Upper lobe of right lung (tissue), 1 donor: Measurements from ENCODE around the gene DRICH1. TPM values are rescaled to one million over a fixed set of nuclear protein-coding genes. Genes with fewer than 3 reads are reported as not detected.

Source experiments
- ATAC-seq: fragments of 200-7000 bp; cut with Tn5 transposase; one replicate; pipeline ENCODE4 v1.9.1; 2020; ENCODE audit warnings: mild to moderate bottlenecking, moderate library complexity
- DNase-seq: peaks from one replicate; pipeline ENCODE4 v3.0.0-alpha.2; 2020
- H3K27ac ChIP-seq: fragments of 200-600 bp; one replicate; pipeline ENCODE4 v1.8.0; 2022
- H3K27me3 ChIP-seq: fragments of 200-600 bp; one replicate; pipeline ENCODE4 v1.8.0; 2022; ENCODE audit warnings: mild to moderate bottlenecking
- H3K36me3 ChIP-seq: fragments of 200-600 bp; one replicate; pipeline ENCODE4 v1.8.0; 2022
- H3K4me1 ChIP-seq: fragments of 200-600 bp; one replicate; pipeline ENCODE4 v1.8.0; 2022
- H3K4me3 ChIP-seq: fragments of 200-600 bp; one replicate; pipeline ENCODE4 v1.8.0; 2022; ENCODE audit warnings: mild to moderate bottlenecking
- H3K9me3 ChIP-seq: fragments of 200-600 bp; one replicate; pipeline ENCODE4 v1.8.0; 2022
- CTCF ChIP-seq: fragments of 200-600 bp; IDR thresholded peaks from one replicate; pipeline ENCODE4 v1.8.0; 2022; ENCODE audit warnings: antibody characterized with exemption
- intact Hi-C: fragments of 100-400 bp; cut with DNase I; formaldehyde crosslinking; loops from one replicate; pipeline ENCODE4 v1.11.0; 2022
- total RNA-seq: library from RNA; stranded (reverse); fragmentation: NEBNext Ultra II Directional; extraction: Animal tissue kit (Norgen Biotek cat#: 25700); gene quantifications from one replicate; pipeline ENCODE4 v1.2.1, GENCODE V29; 2021
- donor health status: DM: no; HTN: yes; CAD: no; lungs with severe emphysema.

Gene DRICH1
- total RNA-seq, 1 donor from 2014 or later = 0.96 TPM

GRCh38 chr22:23613193-23613972, 18.7 kb downstream of the DRICH1 start:
- TF ChIP-seq CTCF = no peak
- Histone ChIP-seq H3K27me3 (no peaks in the 10 kb centered on the region), H3K4me3 (no peak overlapping the region), H3K4me1 (no peaks in the 10 kb centered on the region), H3K9me3 (no peaks in the 10 kb centered on the region), H3K36me3 (no peaks in the 10 kb centered on the region), H3K27ac (no peak overlapping the region)
- no peak for ATAC-seq
- intact Hi-C loops = no loop called here
- no peak for DNase-seq

- Histone ChIP-seq H3K9me3 (no peaks in the 10 kb centered on the region), H3K4me3 (no peak overlapping the region), H3K27me3 (no peaks in the 10 kb centered on the region), H3K27ac (no peak overlapping the region), H3K36me3 (no peaks in the 10 kb centered on the region), H3K4me1 (no peaks in the 10 kb centered on the region)
- ATAC-seq (no peak), DNase-seq (no peak)
- intact Hi-C loops = no loop called here
- no peak for TF ChIP-seq CTCF
These were observed 21.9 kb downstream of the DRICH1 start for GRCh38 chr22:23609983-23610781.

GRCh38 chr22:23608583-23608982, 23.5 kb downstream of the DRICH1 start:
- Histone ChIP-seq H3K4me1 (no peaks in the 10 kb centered on the region), H3K27me3 (no peaks in the 10 kb centered on the region), H3K9me3 (no peaks in the 10 kb centered on the region), H3K4me3 (no peak overlapping the region), H3K27ac (no peak overlapping the region), H3K36me3 (no peaks in the 10 kb centered on the region)
- TF ChIP-seq CTCF = no peak
- intact Hi-C loops = no loop called here
- no peak for ATAC-seq
- DNase-seq = no peak

- Histone ChIP-seq H3K9me3 (no peaks in the 10 kb centered on the region), H3K4me3 (no peak overlapping the region), H3K27ac (no peak overlapping the region), H3K36me3 (no peaks in the 10 kb centered on the region), H3K27me3 (no peaks in the 10 kb centered on the region), H3K4me1 (no peaks in the 10 kb centered on the region)
- TF ChIP-seq CTCF = no peak
- ATAC-seq = no peak
- no peak for DNase-seq
- intact Hi-C loops = no loop called here
These were observed 25.7 kb downstream of the DRICH1 start for GRCh38 chr22:23606204-23607131.

GRCh38 chr22:23604939-23605712, 27.0 kb downstream of the DRICH1 start:
- no peaks in the 10 kb centered on the region for H3K27me3 ChIP-seq
- H3K4me3 ChIP-seq = no peak overlapping the region
- intact Hi-C loops = no loop called here
- H3K27ac ChIP-seq = no peak overlapping the region
- H3K36me3 ChIP-seq = no peaks in the 10 kb centered on the region
- DNase-seq (no peak), ATAC-seq (no peak)
- no peaks in the 10 kb centered on the region for H3K4me1 ChIP-seq
- no peak for TF ChIP-seq CTCF
- no peaks in the 10 kb centered on the region for H3K9me3 ChIP-seq
